Measurements from ENCODE around the gene ANKFN1. TPM values are rescaled to one million over a fixed set of nuclear protein-coding genes. Genes with fewer than 3 reads are reported as not detected.

ANKFN1 gene
- total RNA-seq, 1 donor from 2014 or later = not detected

GRCh38 chr17:56416682-56417351, 263.5 kb downstream of the ANKFN1 start:
- TF ChIP-seq, protein P1, sequence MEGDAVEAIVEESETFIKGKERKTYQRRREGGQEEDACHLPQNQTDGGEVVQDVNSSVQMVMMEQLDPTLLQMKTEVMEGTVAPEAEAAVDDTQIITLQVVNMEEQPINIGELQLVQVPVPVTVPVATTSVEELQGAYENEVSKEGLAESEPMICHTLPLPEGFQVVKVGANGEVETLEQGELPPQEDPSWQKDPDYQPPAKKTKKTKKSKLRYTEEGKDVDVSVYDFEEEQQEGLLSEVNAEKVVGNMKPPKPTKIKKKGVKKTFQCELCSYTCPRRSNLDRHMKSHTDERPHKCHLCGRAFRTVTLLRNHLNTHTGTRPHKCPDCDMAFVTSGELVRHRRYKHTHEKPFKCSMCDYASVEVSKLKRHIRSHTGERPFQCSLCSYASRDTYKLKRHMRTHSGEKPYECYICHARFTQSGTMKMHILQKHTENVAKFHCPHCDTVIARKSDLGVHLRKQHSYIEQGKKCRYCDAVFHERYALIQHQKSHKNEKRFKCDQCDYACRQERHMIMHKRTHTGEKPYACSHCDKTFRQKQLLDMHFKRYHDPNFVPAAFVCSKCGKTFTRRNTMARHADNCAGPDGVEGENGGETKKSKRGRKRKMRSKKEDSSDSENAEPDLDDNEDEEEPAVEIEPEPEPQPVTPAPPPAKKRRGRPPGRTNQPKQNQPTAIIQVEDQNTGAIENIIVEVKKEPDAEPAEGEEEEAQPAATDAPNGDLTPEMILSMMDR (IDR thresholded peaks at IDR 0.05; ENCODE audit: unreplicated experiment) = no peak
- no peak overlapping the region for H3K27ac Mint-ChIP-seq
- peaks cover 21% of the 10 kb centered on the region for H3K9me3 Mint-ChIP-seq (ENCODE audit: low read depth)
- peaks cover 2% of the 10 kb centered on the region for H3K36me3 Mint-ChIP-seq (ENCODE audit: insufficient read depth)
- DNase-seq (ENCODE audit: low spot score, unreplicated experiment) = no peak
- no peaks in the 10 kb centered on the region for H3K4me1 Mint-ChIP-seq (ENCODE audit: low read depth)
- H3K4me3 Mint-ChIP-seq (ENCODE audit: low read depth) = no peak overlapping the region
- no peaks in the 10 kb centered on the region for H3K27me3 Mint-ChIP-seq

- TF ChIP-seq, protein P1 (IDR thresholded peaks at IDR 0.05; ENCODE audit: unreplicated experiment) = no peak
- H3K4me1 Mint-ChIP-seq (ENCODE audit: low read depth) = no peaks in the 10 kb centered on the region
- no peaks in the 10 kb centered on the region for H3K36me3 Mint-ChIP-seq (ENCODE audit: insufficient read depth)
Measured at GRCh38 chr17:56424005-56424404, 270.7 kb downstream of the ANKFN1 start.

GRCh38 chr17:56424543-56425044, 271.3 kb downstream of the ANKFN1 start:
- H3K4me1 Mint-ChIP-seq (ENCODE audit: low read depth) = no peaks in the 10 kb centered on the region
- H3K4me3 Mint-ChIP-seq (ENCODE audit: low read depth) = no peak overlapping the region
- TF ChIP-seq, protein P1 (IDR thresholded peaks at IDR 0.05; ENCODE audit: unreplicated experiment) = no peak
- no peaks in the 10 kb centered on the region for H3K36me3 Mint-ChIP-seq (ENCODE audit: insufficient read depth)
- peaks cover 7% of the 10 kb centered on the region for H3K27me3 Mint-ChIP-seq
- H3K9me3 Mint-ChIP-seq (ENCODE audit: low read depth) = no peaks in the 10 kb centered on the region
- no peak for DNase-seq (ENCODE audit: low spot score, unreplicated experiment)
- H3K27ac Mint-ChIP-seq = no peak overlapping the region

More at GRCh38 chr17:56424005-56424404, 270.7 kb downstream of the ANKFN1 start:
- no peak for DNase-seq (ENCODE audit: low spot score, unreplicated experiment)
- Mint-ChIP-seq H3K27ac (no peak overlapping the region), H3K9me3 (ENCODE audit: low read depth) (no peaks in the 10 kb centered on the region), H3K27me3 (peaks cover 7% of the 10 kb centered on the region), H3K4me3 (ENCODE audit: low read depth) (no peak overlapping the region)

DNA sequence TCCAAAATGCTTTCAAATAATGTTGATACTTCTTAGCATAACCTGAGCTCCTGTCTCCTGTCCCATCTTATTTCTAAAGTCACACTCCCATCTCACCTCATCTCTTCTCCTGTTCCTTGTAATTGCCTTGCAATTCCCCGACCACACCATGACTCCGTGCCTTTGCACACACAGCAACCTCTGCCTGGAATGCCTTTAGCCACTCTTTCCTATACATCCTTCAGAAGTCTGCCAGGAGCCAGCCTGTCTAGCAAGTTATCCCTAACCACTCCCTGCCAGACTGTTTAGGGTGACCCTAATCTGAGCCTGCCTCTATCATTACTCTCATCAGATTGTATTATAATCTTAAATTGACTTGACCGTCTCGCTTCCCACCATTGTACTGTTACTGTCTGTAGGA, 272.2 kb downstream of the ANKFN1 start:
- no peak overlapping the region for H3K4me3 Mint-ChIP-seq (ENCODE audit: low read depth)
- H3K4me1 Mint-ChIP-seq (ENCODE audit: low read depth) = no peaks in the 10 kb centered on the region
- TF ChIP-seq, protein P1 (IDR thresholded peaks at IDR 0.05; ENCODE audit: unreplicated experiment) = no peak
- H3K36me3 Mint-ChIP-seq (ENCODE audit: insufficient read depth) = no peaks in the 10 kb centered on the region
- H3K27me3 Mint-ChIP-seq = peaks cover 7% of the 10 kb centered on the region
- no peak for DNase-seq (ENCODE audit: low spot score, unreplicated experiment)
- H3K9me3 Mint-ChIP-seq (ENCODE audit: low read depth) = no peaks in the 10 kb centered on the region
- no peak overlapping the region for H3K27ac Mint-ChIP-seq

- no peak overlapping the region for H3K4me3 Mint-ChIP-seq (ENCODE audit: low read depth)
- no peak overlapping the region for H3K27ac Mint-ChIP-seq
- DNase-seq (ENCODE audit: low spot score, unreplicated experiment) = no peak
Measured at GRCh38 chr17:56426901-56427300, 273.6 kb downstream of the ANKFN1 start.

More at GRCh38 chr17:56426901-56427300, 273.6 kb downstream of the ANKFN1 start:
- H3K4me1 Mint-ChIP-seq (ENCODE audit: low read depth) = no peaks in the 10 kb centered on the region
- no peaks in the 10 kb centered on the region for H3K9me3 Mint-ChIP-seq (ENCODE audit: low read depth)
- H3K27me3 Mint-ChIP-seq = peaks cover 7% of the 10 kb centered on the region
- no peaks in the 10 kb centered on the region for H3K36me3 Mint-ChIP-seq (ENCODE audit: insufficient read depth)
- TF ChIP-seq, protein P1 (IDR thresholded peaks at IDR 0.05; ENCODE audit: unreplicated experiment) = no peak
